ENCODE results near the gene ABLIM2. TPM values are rescaled to one million over a fixed set of nuclear protein-coding genes. Genes with fewer than 3 reads are reported as not detected.

ABLIM2 gene
- total RNA-seq, 1 experiment from 2014 or later = 6.1 TPM

GRCh38 chr4:7979652-7979968, 179.0 kb downstream of the ABLIM2 start:
- no peaks in the 10 kb centered on the region for H4K20me1 ChIP-seq (ENCODE audit: insufficient read depth)
- DNase-seq (ENCODE audit: low read depth, low spot score) = no peak
- ATAC-seq = no peak
- H3K9ac ChIP-seq (ENCODE audit: low read length) = no peak overlapping the region
- H3K36me3 ChIP-seq (ENCODE audit: control insufficient read depth in 1 of 2, insufficient read depth in 2 of 2, low read length in 2 of 2) = no peaks in the 10 kb centered on the region
- H3K9me2 ChIP-seq (ENCODE audit: insufficient read depth) = no peaks in the 10 kb centered on the region
- H3K27ac ChIP-seq (ENCODE audit: low read depth, low read length) = no peak overlapping the region
- H3K27me3 ChIP-seq (ENCODE audit: insufficient read depth, low read length) = no peaks in the 10 kb centered on the region
- H3K4me1 ChIP-seq (ENCODE audit: control insufficient read depth in 1 of 2, insufficient read depth in 2 of 2, low read length in 2 of 2) = peaks cover 19 to 28% of the 10 kb centered on the region in 2 experiments
- H3K4me3 ChIP-seq (replicated peaks in 1 of 2; ENCODE audit: low read depth in 1 of 2, low read length in 2 of 2) = no peak overlapping the region
- intact Hi-C loops (cut with micrococcal nuclease) = no loop called here
- no peak overlapping the region for H3K4me2 ChIP-seq (ENCODE audit: low read length)
- ChIA-PET CTCF (no interaction called here), POLR2A (no interaction called here), RAD21 (ENCODE audit: low non-redundant PET in 1 of 2, low total read pairs in 2 of 2, uncharacterized antibody in 2 of 2, unreplicated experiment in 2 of 2) (no interaction called here)
- no peaks in the 10 kb centered on the region for H3K9me3 ChIP-seq (ENCODE audit: control insufficient read depth in 1 of 2, insufficient read depth in 1 of 2, low read depth in 1 of 2, low read length in 2 of 2)
- BruUV-seq (replicated peaks) = no TSS peak
- no peak overlapping the region for H2AFZ ChIP-seq (ENCODE audit: low read depth, low read length, poor library complexity, severe bottlenecking)
- no peaks in the 10 kb centered on the region for H3K79me2 ChIP-seq (ENCODE audit: insufficient read depth, low read length)
- TF ChIP-seq CEBPB (IDR thresholded peaks at IDR 0.05; ENCODE audit: low read depth) = no peak
- TF ChIP-seq JUND (IDR thresholded peaks at IDR 0.05) = no peak
- no peak for TF ChIP-seq EZH2phosphoT487 (IDR thresholded peaks at IDR 0.05; ENCODE audit: borderline replicate concordance)
- no peak for TF ChIP-seq YY1 (IDR thresholded peaks at IDR 0.05; ENCODE audit: extremely low read depth, insufficient replicate concordance, low read depth, low read length)
- no peak for TF ChIP-seq ELF1 (IDR thresholded peaks at IDR 0.05; ENCODE audit: borderline replicate concordance, low read depth)
- no peak for TF ChIP-seq POLR2AphosphoS5 (IDR thresholded peaks at IDR 0.05; ENCODE audit: low read depth, low read length)
- TF ChIP-seq POLR2A (IDR thresholded peaks at IDR 0.05; ENCODE audit: borderline replicate concordance, extremely low read depth, insufficient read depth, insufficient read length) = no peak
- TF ChIP-seq ZFX (IDR thresholded peaks at IDR 0.05) = no peak
- TF ChIP-seq CTCF (IDR thresholded peaks at IDR 0.05 in 2 of 3, conservative IDR thresholded peaks at IDR 0.05 in 1 of 3; ENCODE audit: borderline replicate concordance in 1 of 3, insufficient read depth in 1 of 3, low read depth in 2 of 3, low read length in 2 of 3) = no peak
- no peak for TF ChIP-seq REST (IDR thresholded peaks at IDR 0.05; ENCODE audit: low read depth)
- no peak for TF ChIP-seq TCF7L2 (IDR thresholded peaks at IDR 0.05; ENCODE audit: borderline replicate concordance, extremely low read depth, insufficient read depth, insufficient read length)
